RKO (cell line): Measurements from ENCODE around the gene FGR.
A peak's percentile ranks its signal among the peaks of the same experiment; 100 is the strongest.
"Not testable (repeated sequence)": the region's sequence is repeated elsewhere in the genome, so short reads cannot be mapped to it uniquely, and the experiment has no call there.

Experiments
- DNase-seq: peaks from one replicate; pipeline ENCODE4 v3.0.0-alpha.2; 2016; ENCODE audit warnings: low spot score

The FGR gene

DNA sequence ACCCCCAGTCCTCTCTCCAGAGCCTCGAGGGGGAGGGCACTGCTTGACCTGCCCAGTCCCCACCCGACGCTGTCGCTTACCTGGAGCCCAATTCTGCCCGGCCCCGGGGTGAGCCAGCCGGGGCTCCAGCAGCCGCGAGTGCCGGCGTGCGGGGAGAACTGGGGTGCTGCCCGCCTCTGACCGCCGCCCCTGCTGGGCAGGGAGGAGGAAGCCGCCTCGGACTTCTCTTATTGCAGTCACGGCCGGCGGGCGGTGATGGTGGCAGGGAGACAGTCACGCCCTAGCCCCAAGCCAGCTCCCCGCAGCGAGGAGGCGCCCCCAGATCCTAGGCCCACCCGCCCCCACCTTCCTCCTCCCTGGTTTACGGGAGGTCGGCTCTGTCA lies at the start of gene FGR:
Gene FGR, minus strand, starts transcription at position 201 of the 383 bp plus-strand sequence. CDS start 11,269 bp downstream, outside the sequence.
- no peak for DNase-seq

DNA sequence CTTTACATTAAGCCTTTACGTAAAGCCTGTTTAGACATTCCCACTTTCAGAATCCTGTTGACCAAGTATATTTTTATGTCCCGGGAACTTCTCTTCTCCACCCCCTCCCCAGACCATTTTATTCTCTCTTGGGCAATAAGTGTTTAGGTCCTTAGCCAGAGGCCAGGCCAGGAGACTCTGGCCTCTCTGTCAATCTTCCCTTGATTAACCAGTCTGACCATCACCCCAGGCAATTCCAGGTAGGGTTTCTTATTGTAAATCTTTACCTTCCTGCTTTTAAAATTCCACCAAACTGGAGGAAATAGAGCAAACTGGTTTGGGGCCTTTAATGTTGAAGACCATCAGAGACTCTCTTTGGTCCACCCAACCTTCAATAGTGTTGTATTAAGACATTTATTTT lies 49.2 kb upstream of the FGR start:
- no peak for DNase-seq

- no peak for DNase-seq
Observed at GRCh38 chr1:27682351-27682944, 47.5 kb upstream of the FGR start.

DNA sequence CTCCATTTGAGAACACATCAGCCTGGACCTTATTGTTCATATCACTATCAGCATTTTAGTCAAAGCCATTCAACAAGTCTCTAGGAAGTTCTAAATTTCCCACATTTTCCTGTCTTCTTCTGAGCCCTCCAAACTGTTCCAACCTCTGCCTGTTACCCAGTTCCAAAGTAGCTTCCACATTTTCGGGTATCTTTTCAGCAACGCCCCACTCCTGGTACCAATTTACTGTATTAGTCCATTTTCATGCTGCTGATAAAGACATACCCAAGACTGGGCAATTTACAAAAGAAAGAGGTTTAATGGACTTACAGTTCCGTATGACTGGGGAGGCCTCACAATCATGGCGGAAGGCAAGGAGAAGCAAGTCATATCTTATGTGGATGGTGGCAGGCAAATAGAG lies 46.6 kb upstream of the FGR start:
- DNase-seq: not testable (repeated sequence)

DNA sequence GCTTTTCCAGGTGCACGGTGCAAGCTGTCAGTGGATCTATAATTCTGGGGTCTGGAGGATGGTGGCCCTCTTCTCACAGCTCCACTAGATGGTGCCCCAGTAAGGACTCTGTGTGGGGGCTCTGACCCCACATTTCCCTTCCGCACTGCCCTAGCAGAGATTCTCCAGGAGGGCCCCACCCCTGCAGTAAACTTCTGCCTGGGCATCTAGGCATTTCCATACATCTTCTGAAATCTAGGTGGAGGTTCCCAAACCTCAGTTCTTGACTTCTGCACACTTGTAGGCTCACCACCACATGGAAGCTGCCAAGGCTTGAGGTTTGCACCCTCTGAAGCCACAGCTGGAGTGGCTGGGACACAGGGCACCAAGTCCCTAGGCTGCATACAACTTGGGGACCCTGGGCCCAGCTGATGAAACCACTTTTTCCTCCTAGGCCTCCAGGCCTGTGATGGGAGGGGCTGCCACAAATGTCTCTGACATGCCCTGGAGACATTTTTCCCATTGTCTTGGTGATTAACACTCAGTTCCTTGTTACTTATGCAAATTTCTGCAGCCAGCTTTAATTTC lies 45.3 kb upstream of the FGR start:
- not testable (repeated sequence) for DNase-seq

GRCh38 chr1:27678747-27679146 lies 43.8 kb upstream of the FGR start:
- no peak for DNase-seq

DNA sequence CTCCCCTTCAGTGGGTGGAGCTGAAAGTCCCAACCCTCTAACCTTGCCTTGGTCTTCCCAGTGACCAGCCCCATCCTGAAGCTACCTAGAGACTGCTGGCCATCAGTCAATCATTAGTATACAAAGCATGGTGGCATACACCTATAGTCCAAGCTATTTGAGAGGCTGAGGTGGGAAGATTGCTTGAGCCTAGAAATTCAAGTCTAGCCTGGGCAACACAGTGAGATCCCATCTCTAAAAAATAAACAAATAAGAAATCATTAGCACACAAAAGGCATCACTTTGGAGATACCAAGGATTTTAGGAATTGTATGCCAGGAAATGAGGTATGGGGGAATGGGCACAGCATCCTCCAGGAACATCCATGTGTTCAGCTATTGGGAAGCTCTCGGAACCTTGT lies 41.4 kb upstream of the FGR start:
- DNase-seq: no peak

DNA sequence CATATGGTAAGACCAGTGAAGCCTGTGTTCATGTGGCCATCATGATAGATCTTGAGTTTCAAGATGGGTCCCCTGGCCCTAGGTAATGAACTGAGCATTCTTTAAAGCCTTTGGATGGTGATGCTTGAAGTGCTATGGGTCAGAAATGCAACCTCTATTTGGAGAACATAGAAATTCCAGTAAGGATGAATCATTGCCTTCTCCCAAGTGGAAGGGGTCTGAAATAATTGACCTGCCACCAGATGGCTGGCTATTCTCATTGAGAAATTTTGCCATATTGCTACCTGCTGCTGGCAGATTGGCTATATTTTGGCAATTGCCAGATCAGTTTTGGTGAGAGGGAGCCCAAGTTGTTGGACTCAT lies 37.7 kb upstream of the FGR start:
- no peak for DNase-seq

- peak; percentile 94 for DNase-seq
Observed at GRCh38 chr1:27671964-27672749, 37.2 kb upstream of the FGR start, which contains the start of gene IFI6. Gene IFI6, minus strand, starts transcription at chr1:27672192. Its CDS starts 2,878 bp downstream, at chr1:27669314.

DNA sequence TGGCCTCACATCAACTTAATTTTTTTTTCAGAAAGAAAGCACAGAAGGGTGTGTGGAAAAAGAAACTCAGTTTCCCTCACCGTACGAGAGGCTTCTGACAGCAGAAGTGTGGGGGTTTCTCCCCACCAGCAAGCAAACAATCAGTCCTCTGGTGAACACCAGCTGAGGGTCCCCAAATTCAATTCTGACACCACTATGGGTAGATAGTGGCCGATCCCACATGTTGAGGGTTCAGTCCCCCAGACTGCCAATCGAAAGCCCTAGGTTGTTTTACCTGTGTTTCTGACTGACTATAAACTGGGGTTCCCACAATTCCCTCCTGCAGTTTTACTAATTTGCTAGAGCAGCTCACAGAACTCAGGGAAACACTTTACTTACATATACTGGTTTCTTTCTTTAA lies 34.9 kb upstream of the FGR start:
- no peak for DNase-seq

GRCh38 chr1:27668808-27669723 lies 34.1 kb upstream of the FGR start:
- DNase-seq: peak; percentile 35

DNA sequence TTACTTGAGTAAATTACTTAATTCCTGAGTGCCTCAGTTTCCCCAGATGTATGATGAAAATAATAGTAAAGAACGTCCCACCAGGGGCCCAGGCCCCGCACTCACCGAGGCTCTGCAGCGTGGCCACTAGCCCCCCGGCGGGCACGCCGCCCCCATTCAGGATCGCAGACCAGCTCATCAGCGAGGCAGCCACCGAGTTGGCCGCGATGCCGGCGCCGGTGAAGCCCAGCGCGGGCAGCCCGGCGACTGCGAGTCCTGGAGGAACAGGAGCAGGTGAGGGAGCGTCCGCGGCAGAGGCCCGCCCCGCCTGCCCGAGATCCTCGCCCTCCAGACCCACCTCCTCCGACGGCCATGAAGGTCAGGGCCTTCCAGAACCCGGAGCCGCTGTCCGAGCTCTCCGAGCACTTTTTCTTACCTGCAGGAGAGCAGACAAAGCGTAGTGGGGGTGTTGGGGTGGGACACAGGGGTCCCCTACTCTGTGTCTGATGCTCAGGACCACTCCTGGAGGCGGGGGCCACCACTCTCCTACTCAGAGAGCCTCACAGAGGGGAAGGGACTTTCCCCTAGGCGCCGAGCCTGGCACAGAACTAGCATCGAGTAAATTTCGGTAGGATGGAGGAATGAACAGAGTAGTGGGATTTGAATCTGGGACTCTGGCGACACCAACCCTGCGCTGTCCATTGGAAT lies 33.3 kb upstream of the FGR start:
- DNase-seq: no peak

DNA sequence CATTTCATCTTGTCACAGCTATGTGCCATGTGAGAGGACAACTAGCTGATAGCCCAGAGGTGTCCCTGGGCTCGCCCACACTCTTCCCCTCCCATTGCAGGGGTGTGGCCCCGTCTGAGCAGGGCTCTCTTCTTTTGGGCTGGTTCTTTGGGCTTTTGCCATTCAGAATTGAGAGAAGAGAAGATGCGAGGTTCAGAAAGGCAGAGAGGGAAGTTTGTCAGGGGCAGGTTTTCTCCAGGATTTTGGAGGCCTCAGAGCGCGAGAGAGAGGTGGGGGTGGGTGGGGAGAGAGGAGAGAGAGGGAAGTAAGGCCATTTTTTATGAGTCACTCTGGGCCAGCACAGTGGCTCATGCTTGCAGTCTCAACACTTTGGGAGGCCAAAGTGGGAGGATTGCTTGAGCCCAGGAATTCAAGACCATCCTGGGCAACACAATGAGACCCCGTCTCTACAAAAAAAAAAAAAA lies 31.8 kb upstream of the FGR start:
- peak; percentile 28 for DNase-seq

DNA sequence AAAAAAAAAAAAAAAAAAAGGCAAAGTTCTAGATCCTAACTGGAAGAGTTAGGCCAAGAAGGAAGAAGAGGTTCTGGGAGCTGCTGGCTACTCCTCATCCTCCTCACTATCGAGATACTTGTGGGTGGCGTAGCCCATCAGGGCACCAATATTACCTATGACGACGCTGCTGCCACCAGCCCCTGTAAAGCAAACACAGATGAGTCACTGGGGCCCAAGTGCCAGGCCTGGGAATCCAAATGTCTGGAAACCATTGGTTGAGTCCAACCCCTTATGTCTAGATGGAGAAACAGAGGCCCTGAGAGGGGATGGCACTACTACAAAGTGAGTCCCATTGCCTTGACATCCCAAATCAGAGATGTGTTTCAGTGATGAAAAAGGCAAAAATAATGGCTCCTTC lies 31.3 kb upstream of the FGR start:
- DNase-seq: no peak

- no peak for DNase-seq
Observed at GRCh38 chr1:27665016-27665651, 30.1 kb upstream of the FGR start.

DNA sequence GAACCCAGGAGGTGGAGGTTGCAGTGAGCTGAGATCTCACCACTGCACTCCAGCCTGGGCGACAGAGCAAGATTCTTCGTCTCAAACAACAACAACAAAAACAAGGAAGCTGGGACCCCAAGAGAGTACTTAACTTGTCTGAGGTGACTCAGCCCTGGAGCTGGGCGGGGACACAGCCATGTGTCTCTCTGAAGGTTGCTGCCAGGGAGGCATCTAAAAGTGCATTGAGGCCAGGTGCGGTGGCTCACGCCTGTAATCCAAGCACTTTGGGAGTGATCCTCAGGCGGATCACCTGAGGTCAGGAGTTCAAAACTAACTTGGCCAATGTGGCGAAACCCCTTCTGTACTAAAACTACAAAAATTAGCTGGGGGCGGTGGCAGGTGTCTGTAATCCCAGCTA lies 29.3 kb upstream of the FGR start:
- DNase-seq: no peak

- DNase-seq: peak; percentile 74
Observed at GRCh38 chr1:27662707-27663393, 27.9 kb upstream of the FGR start.

- no peak for DNase-seq
Observed at GRCh38 chr1:27662261-27662660, 27.3 kb upstream of the FGR start.

- DNase-seq: no peak
Observed at GRCh38 chr1:27661412-27662075, 26.6 kb upstream of the FGR start.

DNA sequence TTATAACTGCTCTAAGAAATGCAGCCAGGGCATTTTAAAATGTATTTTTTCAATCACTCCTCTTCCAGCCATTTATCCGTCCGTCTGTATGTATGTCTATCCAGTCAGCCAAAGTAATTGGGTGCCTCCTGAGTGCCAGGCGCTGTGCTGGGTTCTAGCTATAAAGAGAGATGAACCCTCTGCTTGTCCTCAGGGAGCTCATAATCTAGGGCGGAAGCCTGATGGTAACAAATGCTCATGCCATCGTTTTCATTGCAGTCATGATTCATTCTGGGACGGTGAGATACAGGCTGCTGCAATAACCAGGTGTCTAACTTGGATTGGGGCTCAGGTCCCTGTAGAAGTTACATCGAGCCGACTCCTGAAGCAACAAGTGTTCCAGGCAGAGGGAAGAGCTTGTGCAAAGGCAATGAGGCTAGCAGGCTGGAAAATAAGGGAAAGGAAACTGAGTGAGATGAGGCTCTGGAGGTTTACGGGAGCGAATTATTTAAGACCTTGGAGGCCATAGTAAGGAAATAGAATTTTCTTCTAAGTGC lies 25.4 kb upstream of the FGR start:
- DNase-seq: no peak
